Stimulated activated CD4-positive, alpha-beta T cell treated with anti-CD3 and anti-CD28 coated beads, Interleukin-12 subunit alpha, Interleukin-12 subunit beta, amount 100 ng/mL, for 48 hours (primary cell): Measurements from ENCODE around the gene PIK3IP1.
"Not testable (repeated sequence)": the region's sequence is repeated elsewhere in the genome, so short reads cannot be mapped to it uniquely, and the experiment has no call there.

ENCODE experiments used
- DNase-seq, 3 donors: peaks; one replicate each; pipeline ENCODE4 v3.0.0-alpha.2; 2020; ENCODE audit warnings: low read depth in 2 of 3, low spot score in 1 of 3

Gene PIK3IP1

GRCh38 chr22:31259798-31260473 is 32.4 kb downstream of the PIK3IP1 start:
- DNase-seq: no peak

GRCh38 chr22:31253949-31254348 is 38.3 kb downstream of the PIK3IP1 start:
- no peak for DNase-seq

GRCh38 chr22:31250740-31251600 is 41.3 kb downstream of the PIK3IP1 start:
- DNase-seq: no peak

GRCh38 chr22:31248965-31249958 is 43.0 kb downstream of the PIK3IP1 start:
- DNase-seq: no peak

- peak; percentile 18 to 24 (median 20) for DNase-seq
Observed at GRCh38 chr22:31248138-31248745, 44.0 kb downstream of the PIK3IP1 start.

GRCh38 chr22:31247726-31248125 is 44.6 kb downstream of the PIK3IP1 start:
- no peak for DNase-seq

GRCh38 chr22:31246687-31247086 is 45.6 kb downstream of the PIK3IP1 start:
- no peak for DNase-seq

- not testable (repeated sequence) for DNase-seq
Observed at GRCh38 chr22:31245998-31246397, 46.3 kb downstream of the PIK3IP1 start.

GRCh38 chr22:31244943-31245451 is 47.3 kb downstream of the PIK3IP1 start:
- DNase-seq: no peak

- DNase-seq: no peak
Observed at GRCh38 chr22:31244046-31244942, 48.0 kb downstream of the PIK3IP1 start.

GRCh38 chr22:31243339-31244045 is 48.8 kb downstream of the PIK3IP1 start:
- no peak for DNase-seq

- no peak for DNase-seq
Observed at GRCh38 chr22:31241936-31242335, 50.4 kb downstream of the PIK3IP1 start.

- no peak for DNase-seq
Observed at GRCh38 chr22:31241200-31241599, 51.1 kb downstream of the PIK3IP1 start.

GRCh38 chr22:31239771-31240370 is 52.4 kb downstream of the PIK3IP1 start:
- no peak for DNase-seq

GRCh38 chr22:31238057-31238456 is 54.2 kb downstream of the PIK3IP1 start:
- DNase-seq: no peak

- not testable (repeated sequence) for DNase-seq
Observed at GRCh38 chr22:31236044-31236443, 56.2 kb downstream of the PIK3IP1 start.

GRCh38 chr22:31235081-31235480 is 57.2 kb downstream of the PIK3IP1 start:
- no peak for DNase-seq

GRCh38 chr22:31233001-31233400 is 59.3 kb downstream of the PIK3IP1 start:
- DNase-seq: no peak
